Smooth muscle cell of trachea (primary cell): ENCODE measurements around the gene ITPRIP. TPM values are rescaled to one million over a fixed set of nuclear protein-coding genes. Genes with fewer than 3 reads are reported as not detected.

ENCODE experiments used
- total RNA-seq: library from RNA; depleted of rRNA; stranded (reverse); fragments of >200 nt; gene quantifications from 2 replicates; pipeline ENCODE4 v1.2.1, GENCODE V29; 2014

ITPRIP gene
- total RNA-seq = 9.6 and 15.2 TPM in 2 replicates

DNA sequence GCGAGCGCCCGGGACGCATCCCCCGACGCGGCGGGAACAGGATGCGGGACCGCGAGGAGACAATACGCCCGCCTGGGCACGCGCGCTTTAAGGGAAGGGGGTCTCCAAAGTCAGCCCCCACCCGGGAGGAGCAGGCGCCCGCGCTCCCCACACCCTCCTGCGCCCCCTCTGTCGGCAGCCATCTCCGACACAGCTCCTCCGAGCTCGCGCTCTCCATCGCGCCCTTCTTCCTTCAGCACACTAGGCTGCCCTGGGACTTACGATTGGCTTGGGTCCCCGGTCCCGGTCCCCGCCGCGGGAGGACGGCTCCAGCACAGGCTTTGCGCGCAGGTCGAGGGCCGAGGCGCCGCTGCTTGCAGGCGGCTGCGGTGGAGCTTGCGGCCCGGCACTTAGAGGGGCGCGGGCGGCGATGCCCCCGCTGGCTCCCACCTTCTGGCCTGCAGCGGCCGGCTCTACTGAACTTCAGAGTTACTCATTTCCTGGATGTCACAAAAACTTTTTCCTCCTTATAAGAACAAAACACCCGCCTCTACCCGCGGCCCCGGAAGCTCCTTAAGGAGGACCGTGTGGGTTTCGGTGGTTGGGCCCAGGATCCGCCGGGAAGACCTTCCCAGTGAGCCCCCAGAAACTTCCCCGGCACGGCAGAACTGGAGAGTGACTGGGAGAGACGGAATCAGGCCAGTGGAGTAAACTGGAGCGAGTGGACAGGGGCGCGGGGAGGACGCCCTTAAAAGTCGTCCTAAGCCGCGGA is at the start of gene ITPRIP:
Gene ITPRIP, minus strand, starts transcription at position 481 of the 751 bp plus-strand sequence. CDS start 22,414 bp downstream, outside the sequence.

GRCh38 chr10:104353325-104354048 is 15.2 kb upstream of the ITPRIP start, which contains the start of gene CFAP58:
Gene CFAP58, plus strand, starts transcription at chr10:104353833. Its CDS starts 65 bp downstream, at chr10:104353898.

GRCh38 chr10:104268713-104269645 is 69.3 kb downstream of the ITPRIP start, which contains the start of gene GSTO2:
Gene GSTO2, plus strand, starts transcription at chr10:104269184. Its CDS starts 5,732 bp downstream, at chr10:104274916.

Other genes starting within 250 kb of the ITPRIP start
- 5.5 and 16.9 TPM in 2 replicates for gene SFR1, start 216.3 kb downstream of the ITPRIP start, total RNA-seq
- gene CFAP43, start 106.1 kb downstream of the ITPRIP start, total RNA-seq = 0.15 and 0.33 TPM in 2 replicates
- gene GSTO1, start 83.6 kb downstream of the ITPRIP start, total RNA-seq = 137 and 315 TPM in 2 replicates
- gene GSTO2, start 69.3 kb downstream of the ITPRIP start, total RNA-seq = 3.8 and 7.9 TPM in 2 replicates
- 0.58 and 0.83 TPM in 2 replicates for gene CFAP58, start 15.4 kb upstream of the ITPRIP start, total RNA-seq